Peyer's patch (tissue), 4 donors: ENCODE data around the gene TARM1. TPM values are rescaled to one million over a fixed set of nuclear protein-coding genes. Genes with fewer than 3 reads are reported as not detected.

Experiments used
- DNase-seq, 3 donors: peaks; one replicate each; pipeline ENCODE4 v3.0.0-alpha.2; 2017 to 2019
- H3K27ac ChIP-seq, 4 donors: fragments of 200-600 bp; sonication (generic); one replicate each; pipeline ENCODE4 v1.5.1; 2016 to 2019
- H3K27me3 ChIP-seq, 2 donors: fragments of 200-600 bp; sonication (generic); one replicate each; pipeline ENCODE4 v1.5.1; 2019
- H3K36me3 ChIP-seq, 3 donors: fragments of 200-600 bp; sonication (generic); one replicate each; pipeline ENCODE4 v1.5.1; 2016 to 2019
- H3K4me1 ChIP-seq, 4 donors: fragments of 200-600 bp; sonication (generic); one replicate each; pipeline ENCODE4 v1.5.1; 2016 to 2019
- H3K4me3 ChIP-seq, 4 donors: fragments of 200-600 bp; sonication (generic); 1 replicate in 3 of 4; 2 replicates in 1 of 4; pipeline ENCODE4 v1.5.1; 2016 to 2019; ENCODE audit warnings: mild to moderate bottlenecking in 1 of 4
- H3K9me3 ChIP-seq, 4 donors: fragments of 200-600 bp; sonication (generic); one replicate each; pipeline ENCODE4 v1.5.1; 2016 to 2019; ENCODE audit warnings: mild to moderate bottlenecking in 1 of 4
- CTCF ChIP-seq, 6 experiments: fragments of 450-650 bp in 4 of 6; fragments of 200-600 bp in 2 of 6; sonication (generic) in 1 of 6; IDR thresholded peaks; one replicate each; pipeline ENCODE4 v1.5.1; 2017 to 2019; ENCODE audit warnings: antibody characterized with exemption in 6 of 6, mild to moderate bottlenecking in 3 of 6, moderate library complexity in 1 of 6
- POLR2A ChIP-seq, 2 donors: fragments of 450-650 bp; IDR thresholded peaks; one replicate each; pipeline ENCODE4 v1.5.1; 2017; ENCODE audit warnings: antibody characterized with exemption in 2 of 2, mild to moderate bottlenecking in 2 of 2, moderate library complexity in 2 of 2
- total RNA-seq, 4 donors: library from RNA; depleted of rRNA; stranded (reverse); fragments of >200 nt; gene quantifications; one replicate each; pipeline ENCODE4 v1.1.0, GENCODE V29; 2016

Gene TARM1
- total RNA-seq, 4 donors from 2014 or later, result not detected

DNA sequence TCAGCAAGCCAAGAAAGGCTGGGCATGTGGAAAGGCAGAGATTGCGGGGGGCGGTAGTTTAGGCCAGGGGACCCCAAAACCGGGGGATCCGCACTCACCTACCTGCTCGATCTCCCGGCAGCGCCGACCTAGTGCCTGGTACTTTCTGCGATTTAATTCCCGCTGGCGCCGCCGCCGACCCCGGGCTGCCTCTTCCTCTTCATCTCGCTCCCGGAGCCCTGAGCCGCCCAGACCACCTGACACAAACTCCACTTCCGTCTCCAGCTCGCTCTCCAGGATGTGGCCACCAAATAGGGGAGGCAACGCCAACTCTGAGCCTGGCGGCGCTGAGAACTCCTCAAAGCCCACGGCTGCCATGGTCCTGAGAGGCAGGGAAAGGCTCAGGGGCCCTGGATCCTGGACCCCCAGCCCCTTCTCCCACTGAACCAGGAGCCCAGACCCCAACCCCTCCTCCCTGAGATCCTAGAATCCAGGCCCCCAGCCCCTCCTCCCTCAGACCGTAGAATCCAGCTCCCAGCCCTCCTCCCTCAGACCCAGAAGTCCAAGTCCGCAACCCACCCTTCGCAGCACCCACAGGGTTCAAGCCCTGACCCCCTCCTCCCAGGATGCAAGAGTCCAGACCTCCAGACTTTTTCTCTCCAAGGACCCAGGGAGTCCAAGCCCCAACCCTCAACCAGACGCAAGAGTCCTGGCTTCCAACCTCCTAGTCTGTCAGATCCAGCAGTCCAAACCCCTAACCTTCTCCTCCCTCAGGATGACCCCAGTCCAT is 33.4 kb upstream of the TARM1 start:
- Histone ChIP-seq H3K4me3 (peak overlapping the region; percentile 64 to 81 (median 72)), H3K27ac (peak overlapping the region; percentile 76 to 91 (median 86)), H3K36me3 (peaks cover 0 to 37% (median 0%) of the 10 kb centered on the region in 3 donors), H3K9me3 (no peaks in the 10 kb centered on the region), H3K4me1 (peaks cover 0 to 31% (median 14%) of the 10 kb centered on the region in 4 donors), H3K27me3 (no peaks in the 10 kb centered on the region)
- TF ChIP-seq CTCF (IDR thresholded peaks at IDR 0.05), result no peak
- TF ChIP-seq POLR2A (IDR thresholded peaks at IDR 0.05), result no peak
- DNase-seq, result peak; percentile 56 to 78 (median 72)

DNA sequence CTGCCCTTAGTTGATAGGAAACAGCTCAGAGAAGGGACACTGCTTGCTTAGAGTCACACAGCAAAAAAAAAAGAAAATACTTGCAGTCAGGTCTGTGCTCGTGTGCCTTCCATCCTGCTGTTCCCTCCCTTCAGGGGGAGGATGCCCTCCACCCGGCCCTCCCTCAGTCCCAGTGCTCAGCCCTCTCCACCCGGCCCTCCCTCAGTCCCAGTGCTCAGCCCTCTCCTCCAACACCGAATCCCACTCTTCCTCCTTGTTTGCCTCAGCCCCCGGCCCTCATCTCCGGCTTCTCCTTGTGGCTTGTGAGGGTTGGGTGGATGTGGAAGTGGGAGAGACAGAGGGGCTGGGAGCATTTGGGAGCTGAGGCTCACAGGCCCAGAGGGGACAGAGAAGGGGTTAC is 28.5 kb upstream of the TARM1 start:
- Histone ChIP-seq H3K4me1 (peaks cover 0 to 16% (median 6%) of the 10 kb centered on the region in 4 donors), H3K27me3 (no peaks in the 10 kb centered on the region), H3K27ac (no peak overlapping the region), H3K4me3 (no peak overlapping the region), H3K36me3 (peaks cover 0 to 66% (median 0%) of the 10 kb centered on the region in 3 donors), H3K9me3 (no peaks in the 10 kb centered on the region)
- no peak for DNase-seq
- TF ChIP-seq CTCF (IDR thresholded peaks at IDR 0.05), result no peak
- TF ChIP-seq POLR2A (IDR thresholded peaks at IDR 0.05), result no peak

- no peaks in the 10 kb centered on the region for H3K27me3 ChIP-seq
- no peak for DNase-seq
- H3K4me1 ChIP-seq, result peaks cover 0 to 16% (median 3%) of the 10 kb centered on the region in 4 donors
- H3K27ac ChIP-seq, result no peak overlapping the region
- H3K4me3 ChIP-seq, result no peak overlapping the region
- H3K36me3 ChIP-seq, result peaks cover 0 to 63% (median 0%) of the 10 kb centered on the region in 3 donors
- TF ChIP-seq POLR2A (IDR thresholded peaks at IDR 0.05) (no peak), CTCF (IDR thresholded peaks at IDR 0.05) (no peak)
- H3K9me3 ChIP-seq, result no peaks in the 10 kb centered on the region
Observed at GRCh38 chr19:54108496-54108895, 27.3 kb upstream of the TARM1 start.

DNA sequence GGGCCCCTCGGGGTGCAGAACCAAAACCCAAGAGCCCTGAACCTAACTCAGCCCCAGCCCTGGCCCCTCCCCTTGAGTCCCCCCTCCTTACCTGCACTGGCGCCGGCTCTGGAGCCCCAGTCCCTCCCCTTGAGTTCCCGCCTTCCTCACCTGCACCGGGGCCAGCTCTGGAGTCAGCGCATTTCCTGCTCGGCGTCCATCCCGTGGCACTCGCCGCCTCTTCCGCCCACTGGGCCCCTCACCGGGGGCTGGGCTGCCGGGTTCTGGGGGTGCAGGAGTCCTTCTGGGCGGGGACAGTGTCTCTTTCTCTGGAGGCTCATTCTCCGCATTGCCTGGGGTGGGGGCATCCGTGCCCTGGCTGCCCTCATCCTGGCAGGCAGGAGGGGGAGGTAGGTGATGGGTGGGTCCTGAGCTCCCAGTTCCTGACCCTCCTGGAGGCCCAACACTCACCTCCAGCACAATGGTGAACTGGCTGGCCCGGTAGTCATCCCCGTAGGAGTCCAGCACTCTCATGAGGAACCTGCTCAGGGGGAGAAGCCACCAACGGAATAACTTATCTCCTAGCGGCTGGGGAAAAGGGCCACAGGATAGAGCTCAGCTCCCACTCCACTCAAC is 26.8 kb upstream of the TARM1 start:
- H3K27ac ChIP-seq, result no peak overlapping the region
- peaks cover 0 to 17% (median 7%) of the 10 kb centered on the region in 4 donors for H3K4me1 ChIP-seq
- DNase-seq, result peak in 1 of 3 donors; percentile 42
- H3K36me3 ChIP-seq, result peaks cover 0 to 61% (median 0%) of the 10 kb centered on the region in 3 donors
- H3K4me3 ChIP-seq, result no peak overlapping the region
- no peaks in the 10 kb centered on the region for H3K27me3 ChIP-seq
- no peak for TF ChIP-seq CTCF (IDR thresholded peaks at IDR 0.05)
- TF ChIP-seq POLR2A (IDR thresholded peaks at IDR 0.05), result no peak
- no peaks in the 10 kb centered on the region for H3K9me3 ChIP-seq

GRCh38 chr19:54106716-54107115 is 25.6 kb upstream of the TARM1 start:
- no peak overlapping the region for H3K4me3 ChIP-seq
- no peaks in the 10 kb centered on the region for H3K27me3 ChIP-seq
- no peaks in the 10 kb centered on the region for H3K9me3 ChIP-seq
- H3K27ac ChIP-seq, result no peak overlapping the region
- H3K36me3 ChIP-seq, result peaks cover 0 to 61% (median 0%) of the 10 kb centered on the region in 3 donors
- TF ChIP-seq CTCF (IDR thresholded peaks at IDR 0.05) (no peak), POLR2A (IDR thresholded peaks at IDR 0.05) (no peak)
- DNase-seq, result peak in 1 of 3 donors; percentile 42
- peaks cover 0 to 17% (median 7%) of the 10 kb centered on the region in 4 donors for H3K4me1 ChIP-seq
